HG03575 (cell line): ENCODE measurements around the gene CSF2.

Experiments
- ATAC-seq: cut with Tn5 transposase; IDR thresholded peaks from one replicate; pipeline ENCODE4 v1.9.1; 2021; ENCODE audit not compliant: unreplicated experiment, insufficient number of reproducible peaks, low FRiP score; ENCODE audit errors: extremely low read depth

The CSF2 gene

DNA sequence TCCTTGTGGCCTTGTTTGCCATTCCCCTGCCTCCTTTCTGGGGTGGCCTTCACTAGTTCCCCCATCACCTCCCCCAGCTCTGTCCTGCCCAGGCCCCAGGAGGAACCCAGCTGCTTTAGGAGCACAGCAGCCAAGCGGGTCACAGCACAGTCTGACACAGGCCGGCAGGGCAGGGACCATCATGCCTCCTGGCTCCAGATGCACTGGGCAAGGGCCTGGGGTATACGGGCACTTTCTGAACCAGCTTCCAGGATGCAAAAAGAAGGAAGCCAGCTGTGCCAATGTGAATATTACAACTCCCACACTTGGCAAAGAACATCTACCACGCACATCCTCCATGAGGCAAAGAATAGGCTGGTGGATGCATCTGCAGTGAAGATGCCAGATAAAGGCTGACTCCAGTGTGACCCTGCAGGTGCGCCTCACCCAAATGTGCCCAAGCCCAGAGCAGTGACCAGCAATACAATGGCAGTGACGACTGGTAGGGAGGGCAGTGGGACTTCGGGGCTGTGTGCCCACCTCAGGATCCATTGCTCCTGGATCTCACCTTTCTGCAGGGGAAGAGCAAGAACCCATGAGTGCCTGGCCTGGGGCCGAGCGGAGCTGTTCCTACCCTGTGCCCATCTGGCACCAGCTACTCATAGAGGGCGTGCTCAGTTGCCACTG lies 19.4 kb upstream of the CSF2 start:
- no peak for ATAC-seq

- ATAC-seq: no peak
Measured at GRCh38 chr5:132054697-132055440, 18.7 kb upstream of the CSF2 start.

DNA sequence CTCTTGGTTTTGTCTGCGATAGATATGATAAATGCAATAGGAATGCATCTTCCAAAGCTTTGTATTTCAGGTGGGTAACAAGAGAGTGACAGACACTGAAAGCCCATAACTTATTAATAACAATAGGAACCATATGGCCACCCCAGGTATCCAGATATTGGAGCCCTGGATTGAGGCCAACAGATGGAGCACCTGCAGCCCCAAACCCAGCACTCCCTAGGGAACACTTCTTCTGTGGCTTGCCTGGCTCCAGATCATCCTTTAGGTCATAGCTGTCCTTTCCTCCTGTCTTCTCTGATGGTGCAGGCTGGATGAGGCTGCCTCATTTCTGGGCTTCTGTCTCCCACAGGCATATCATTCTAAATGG lies 18.2 kb upstream of the CSF2 start:
- ATAC-seq: no peak

- no peak for ATAC-seq
Measured at GRCh38 chr5:132055808-132056609, 17.6 kb upstream of the CSF2 start.

DNA sequence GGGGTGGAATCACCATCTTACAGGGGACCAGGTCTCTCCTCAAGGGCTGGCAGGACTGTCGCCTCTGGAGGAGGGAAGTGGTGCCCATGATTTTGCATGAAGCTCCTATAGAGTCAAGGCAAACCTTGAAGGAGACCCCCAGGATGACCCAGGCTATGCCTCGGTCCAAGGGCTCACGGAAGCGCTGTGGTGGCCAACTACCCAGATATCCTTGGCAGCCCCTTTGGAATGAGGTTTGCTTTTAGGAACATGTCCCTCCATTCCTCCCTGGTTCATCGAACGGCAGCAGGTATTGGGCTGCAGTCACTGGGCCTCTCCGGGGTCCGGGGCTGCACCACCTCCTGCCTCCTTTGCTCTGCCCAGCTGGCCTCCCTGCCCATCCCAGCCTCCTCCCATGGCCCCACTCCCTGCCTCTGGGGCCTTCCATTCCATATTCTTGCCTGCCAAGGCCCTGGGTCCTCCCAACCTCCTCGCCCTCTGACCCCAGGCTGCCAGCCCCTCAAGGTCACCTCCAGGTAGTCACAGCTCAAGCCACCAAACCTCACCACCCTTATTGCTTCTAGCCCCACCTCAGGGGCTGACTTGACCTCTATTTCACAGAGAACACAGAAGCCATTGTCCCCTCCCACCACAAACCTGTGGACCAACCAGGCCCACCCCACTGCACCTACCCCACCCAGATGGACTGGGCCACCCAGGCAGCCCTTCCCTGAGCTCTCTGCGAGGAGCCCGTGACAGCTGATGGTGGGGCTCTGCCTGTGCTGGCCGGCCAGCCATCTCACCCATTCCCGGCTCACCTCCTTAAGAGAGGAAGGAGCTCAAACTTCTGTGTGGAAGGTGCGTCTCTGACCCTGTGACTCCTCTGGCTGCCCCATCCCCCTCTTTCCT lies 16.7 kb upstream of the CSF2 start:
- ATAC-seq: no peak

DNA sequence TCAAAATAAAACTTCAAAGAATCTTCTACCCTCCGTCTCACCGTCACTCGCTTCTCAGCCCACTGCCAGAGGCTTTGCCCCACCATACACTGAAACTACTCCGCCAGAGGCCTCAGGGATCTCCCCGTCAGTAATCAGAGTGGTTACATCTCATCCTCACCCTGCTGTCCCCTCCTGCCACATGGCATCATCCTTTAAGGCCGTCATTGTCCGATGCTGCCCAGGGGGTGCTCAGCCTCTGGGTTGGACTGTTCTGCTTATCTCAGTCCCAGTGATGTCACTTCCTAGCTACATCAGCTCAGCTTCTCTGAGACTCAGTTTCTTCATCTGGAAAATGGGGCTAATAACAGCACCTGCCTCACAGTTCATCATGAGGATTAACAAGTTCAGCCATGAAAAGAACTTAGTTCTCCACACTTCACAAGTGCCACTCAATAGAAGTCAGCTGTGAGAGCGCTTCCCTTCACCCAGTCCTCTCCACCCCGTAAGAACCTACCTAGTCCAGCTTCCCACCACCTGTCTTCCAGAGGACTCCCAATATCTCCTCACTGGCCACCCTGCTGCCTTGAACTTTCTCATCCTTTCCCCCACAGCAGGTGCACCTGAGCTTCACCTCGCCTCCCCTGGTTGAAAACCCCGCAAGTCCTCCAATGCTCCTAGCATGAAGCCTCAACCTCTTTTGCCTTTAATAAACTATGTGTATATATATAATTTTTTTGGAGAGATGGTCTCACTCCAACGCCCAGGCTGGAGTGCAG lies 15.9 kb upstream of the CSF2 start:
- no peak for ATAC-seq

- no peak for ATAC-seq
Measured at GRCh38 chr5:132058646-132059042, 14.9 kb upstream of the CSF2 start.

- no peak for ATAC-seq
Measured at GRCh38 chr5:132059043-132059695, 14.4 kb upstream of the CSF2 start.

DNA sequence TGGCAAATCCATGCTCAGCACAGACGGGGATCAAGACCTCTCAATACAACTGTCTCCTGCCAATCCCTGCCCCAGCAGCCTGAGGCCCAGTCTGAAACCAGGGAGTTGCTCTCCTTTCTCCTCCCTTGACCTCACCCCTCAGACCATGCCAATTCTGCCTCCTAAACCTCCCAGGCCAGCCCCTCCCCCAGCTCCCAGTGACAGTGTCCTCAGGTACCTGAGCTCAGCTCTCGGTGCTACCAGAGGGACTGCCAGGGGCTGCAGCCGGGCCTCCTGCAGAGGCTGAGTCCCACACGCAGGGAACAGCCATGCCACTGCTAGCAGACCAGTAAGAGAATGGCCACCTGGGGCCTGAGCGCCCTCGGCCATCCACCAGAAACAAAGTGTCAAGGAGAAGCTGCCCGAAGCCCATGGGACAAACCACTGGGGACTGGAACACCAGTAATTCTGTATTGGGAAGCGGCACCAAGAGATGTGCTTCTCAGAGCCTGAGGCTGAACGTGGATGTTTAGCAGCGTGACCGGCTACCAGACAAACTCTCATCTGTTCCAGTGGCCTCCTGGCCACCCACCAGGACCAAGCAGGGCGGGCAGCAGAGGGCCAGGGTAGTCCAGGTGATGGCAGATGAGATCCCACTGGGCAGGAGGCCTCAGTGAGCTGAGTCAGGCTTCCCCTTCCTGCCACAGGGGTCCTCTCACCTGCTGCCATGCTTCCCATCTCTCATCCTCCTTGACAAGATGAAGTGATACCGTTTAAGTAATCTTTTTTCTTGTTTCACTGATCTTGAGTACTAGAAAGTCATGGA lies 13.7 kb upstream of the CSF2 start:
- ATAC-seq: no peak

GRCh38 chr5:132060501-132061161 lies 13.0 kb upstream of the CSF2 start, which contains the start of gene IL3:
TSS of gene IL3 (plus strand) at chr5:132060655. CDS start at chr5:132060707, 52 bp downstream.
- ATAC-seq: no peak

- ATAC-seq: no peak
Measured at GRCh38 chr5:132063090-132063911, 10.3 kb upstream of the CSF2 start.

- no peak for ATAC-seq
Measured at GRCh38 chr5:132064140-132064539, 9.4 kb upstream of the CSF2 start.

GRCh38 chr5:132064738-132065331 lies 8.8 kb upstream of the CSF2 start:
- ATAC-seq: no peak

DNA sequence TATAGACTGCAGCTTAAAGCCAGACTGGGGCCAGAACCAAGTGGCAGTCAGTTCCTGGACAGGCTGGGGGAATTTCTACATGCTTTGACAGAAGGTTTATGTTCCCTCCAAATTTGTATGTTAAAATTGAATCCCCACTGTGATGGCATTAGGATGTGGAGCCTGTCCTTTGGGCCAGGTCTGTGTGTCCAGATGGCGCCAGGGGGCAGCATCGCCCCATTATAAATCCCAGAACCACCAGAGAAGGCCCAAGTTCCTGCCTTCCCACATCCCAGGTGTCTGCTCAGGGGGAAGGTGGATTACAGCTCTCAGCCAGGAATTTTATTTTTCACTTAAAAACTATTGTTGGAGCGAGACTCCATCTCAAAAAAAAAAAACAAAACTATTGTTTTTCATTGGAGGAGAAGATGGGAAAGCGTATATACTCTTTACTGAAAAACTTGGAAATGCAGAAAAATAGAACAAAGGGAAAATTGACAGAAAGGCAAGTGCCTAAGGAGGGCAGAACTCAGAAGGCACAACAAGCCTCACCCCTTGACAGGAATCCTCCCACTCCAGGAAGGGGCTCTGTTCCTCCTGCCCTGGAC lies 8.1 kb upstream of the CSF2 start:
- no peak for ATAC-seq
